SU-DHL-6 (cell line): ENCODE results near the gene MTARC1.
A peak's percentile ranks its signal among the peaks of the same experiment; 100 is the strongest.

Experiments used
- H2AFZ ChIP-seq: fragments of 200-600 bp; sonication (generic); 2 replicates; pipeline ENCODE4 v1.6.1; 2014; ENCODE audit warnings: low read depth, mild to moderate bottlenecking, moderate library complexity, mixed read lengths, antibody characterized with exemption, low read length; ENCODE audit not compliant: severe bottlenecking
- H3F3A ChIP-seq: fragments of 200-600 bp; shearing (Covaris generic); 2 replicates; pipeline ENCODE4 v1.6.0; 2016; ENCODE audit warnings: antibody characterized with exemption, mild to moderate bottlenecking; ENCODE audit not compliant: insufficient read depth
- H3K27ac ChIP-seq: fragments of 200-600 bp; sonication (generic); 2 replicates; pipeline ENCODE4 v1.5.1; 2016; ENCODE audit warnings: low read depth, mild to moderate bottlenecking, low read length, moderate library complexity, mixed read lengths
- H3K27me3 ChIP-seq: fragments of 200-600 bp; sonication (generic), shearing (Covaris generic); 2 replicates; pipeline ENCODE4 v1.6.0; 2014; ENCODE audit warnings: mild to moderate bottlenecking, low read length
- H3K36me3 ChIP-seq: fragments of 200-600 bp; sonication (generic); 2 replicates; pipeline ENCODE4 v1.6.1; 2014; ENCODE audit warnings: mild to moderate bottlenecking, low read length, mixed read lengths
- H3K4me2 ChIP-seq: fragments of 300-600, 200-600 bp; shearing (Covaris generic), sonication (generic); 2 replicates; pipeline ENCODE4 v1.6.0; 2014; ENCODE audit warnings: low read length, low read depth, mild to moderate bottlenecking; ENCODE audit not compliant: poor library complexity, severe bottlenecking
- H3K4me3 ChIP-seq: fragments of 200-600 bp; sonication (generic); 2 replicates; pipeline ENCODE4 v1.5.1; 2014; ENCODE audit warnings: antibody characterized with exemption, low read length, mild to moderate bottlenecking, mixed read lengths; ENCODE audit not compliant: insufficient read depth, poor library complexity, severe bottlenecking
- H3K79me2 ChIP-seq: fragments of 200-600 bp; sonication (generic); 2 replicates; pipeline ENCODE4 v1.6.1; 2014; ENCODE audit warnings: mild to moderate bottlenecking, low read length, moderate library complexity; ENCODE audit not compliant: insufficient read depth
- H3K9ac ChIP-seq: fragments of 200-600 bp; sonication (generic); 2 replicates; pipeline ENCODE4 v1.7.0; 2014; ENCODE audit warnings: mild to moderate bottlenecking, low read length
- H3K9me2 ChIP-seq: fragments of 200-600 bp; sonication (generic); replicated peaks from 2 replicates; pipeline ENCODE4 v1.6.1; 2014; ENCODE audit warnings: low read length; ENCODE audit not compliant: insufficient read depth
- H3K9me3 ChIP-seq: fragments of 200-600 bp; sonication (generic); 2 replicates; pipeline ENCODE4 v1.6.1; 2014; ENCODE audit warnings: low read length, mixed read lengths; ENCODE audit not compliant: insufficient read depth
- H4K20me1 ChIP-seq: fragments of 200-600 bp; sonication (generic); 2 replicates; pipeline ENCODE4 v1.6.1; 2014; ENCODE audit warnings: low read depth, mild to moderate bottlenecking, antibody characterized with exemption, low read length, moderate library complexity, mixed read lengths
- CTCF ChIP-seq: fragments of 200-600 bp; sonication (generic); IDR thresholded peaks from one replicate; pipeline ENCODE4 v1.5.1; 2017; ENCODE audit warnings: antibody characterized with exemption, mild to moderate bottlenecking, low read length, moderate library complexity; ENCODE audit not compliant: insufficient read depth, poor library complexity, severe bottlenecking
- EZH2phosphoT487 ChIP-seq: fragments of 200-600 bp; sonication (generic), shearing (Covaris generic); conservative IDR thresholded peaks from 2 replicates; pipeline ENCODE4 v1.6.1; 2018; ENCODE audit warnings: mild to moderate bottlenecking, antibody characterized with exemption, low read length, moderate library complexity, mixed read lengths

The MTARC1 gene

GRCh38 chr1:220800262-220800661, 13.5 kb downstream of the MTARC1 start:
- H3K79me2 ChIP-seq: no peaks in the 10 kb centered on the region
- no peaks in the 10 kb centered on the region for H3K27me3 ChIP-seq
- no peaks in the 10 kb centered on the region for H4K20me1 ChIP-seq
- no peak overlapping the region for H3K9ac ChIP-seq
- H3K4me3 ChIP-seq: no peak overlapping the region
- H3K27ac ChIP-seq: no peak overlapping the region
- no peaks in the 10 kb centered on the region for H3F3A ChIP-seq
- H3K9me2 ChIP-seq: no peaks in the 10 kb centered on the region
- H3K9me3 ChIP-seq: no peaks in the 10 kb centered on the region
- H3K36me3 ChIP-seq: no peaks in the 10 kb centered on the region
- no peak overlapping the region for H2AFZ ChIP-seq
- TF ChIP-seq CTCF (no peak), EZH2phosphoT487 (no peak)
- H3K4me2 ChIP-seq: no peak overlapping the region

GRCh38 chr1:220803401-220804201, 16.9 kb downstream of the MTARC1 start:
- Histone ChIP-seq H4K20me1 (no peaks in the 10 kb centered on the region), H3K36me3 (no peaks in the 10 kb centered on the region), H3K4me2 (no peak overlapping the region), H3F3A (no peaks in the 10 kb centered on the region), H3K27me3 (no peaks in the 10 kb centered on the region), H3K4me3 (no peak overlapping the region), H3K9me2 (no peaks in the 10 kb centered on the region), H3K9ac (no peak overlapping the region), H3K9me3 (no peaks in the 10 kb centered on the region), H2AFZ (no peak overlapping the region), H3K79me2 (no peaks in the 10 kb centered on the region), H3K27ac (no peak overlapping the region)
- TF ChIP-seq EZH2phosphoT487 (no peak), CTCF (peak; percentile 75)

- H3K27ac ChIP-seq: no peak overlapping the region
- H3K79me2 ChIP-seq: no peaks in the 10 kb centered on the region
Observed at GRCh38 chr1:220804202-220804586, 17.5 kb downstream of the MTARC1 start.

More at GRCh38 chr1:220804202-220804586, 17.5 kb downstream of the MTARC1 start:
- H3K4me2 ChIP-seq: no peak overlapping the region
- no peak overlapping the region for H2AFZ ChIP-seq
- no peak overlapping the region for H3K9ac ChIP-seq
- H3K9me3 ChIP-seq: no peaks in the 10 kb centered on the region
- H3K9me2 ChIP-seq: no peaks in the 10 kb centered on the region
- H3K4me3 ChIP-seq: no peak overlapping the region
- H3F3A ChIP-seq: no peaks in the 10 kb centered on the region
- TF ChIP-seq CTCF (no peak), EZH2phosphoT487 (no peak)
- H3K27me3 ChIP-seq: no peaks in the 10 kb centered on the region
- no peaks in the 10 kb centered on the region for H4K20me1 ChIP-seq
- no peaks in the 10 kb centered on the region for H3K36me3 ChIP-seq
